Mesothelial cell of epicardium (in vitro differentiated cells): ENCODE data around the gene ZNF618. TPM values are rescaled to one million over a fixed set of nuclear protein-coding genes. Genes with fewer than 3 reads are reported as not detected.

Experiments used
- DNase-seq, 2 experiments: peaks; one replicate each; pipeline ENCODE4 v3.0.0; 2021; ENCODE audit warnings: low spot score in 2 of 2; ENCODE audit not compliant: unreplicated experiment in 2 of 2
- H3K27ac Mint-ChIP-seq: 2 replicates; pipeline ENCODE4 v1.8.0; 2021; ENCODE audit warnings: mixed read lengths
- H3K27me3 Mint-ChIP-seq: 2 replicates; pipeline ENCODE4 v1.8.0; 2021; ENCODE audit warnings: low read depth, mixed read lengths
- H3K36me3 Mint-ChIP-seq: 2 replicates; pipeline ENCODE4 v1.8.0; 2021; ENCODE audit warnings: mixed read lengths
- H3K4me1 Mint-ChIP-seq: 2 replicates; pipeline ENCODE4 v1.8.0; 2021; ENCODE audit warnings: mixed read lengths
- H3K4me3 Mint-ChIP-seq: 2 replicates; pipeline ENCODE4 v1.8.0; 2021; ENCODE audit warnings: mild to moderate bottlenecking, moderate library complexity, mixed read lengths
- H3K9me3 Mint-ChIP-seq: 2 replicates; pipeline ENCODE4 v1.8.0; 2021; ENCODE audit warnings: mixed read lengths
- CTCF ChIP-seq: fragments of 200-600 bp; sonication (generic); IDR thresholded peaks from one replicate; pipeline ENCODE4 v1.5.0; 2021; ENCODE audit warnings: antibody characterized with exemption; ENCODE audit not compliant: unreplicated experiment
- total RNA-seq: library from RNA; stranded (reverse); gene quantifications from 3 replicates; pipeline ENCODE4 v1.2.1, GENCODE V29; 2021

Gene ZNF618
- 78.4 to 83.9 TPM (median 78.9 TPM) in 3 replicates for total RNA-seq

GRCh38 chr9:113876151-113876992 is at the start of gene ZNF618:
ZNF618 (plus strand) TSS chr9:113876309; CDS start chr9:113876381, 72 bp downstream.
- Mint-ChIP-seq H3K4me1 (peaks cover 36% of the 10 kb centered on the region), H3K36me3 (no peaks in the 10 kb centered on the region), H3K27ac (peak within 1 kb of the TSS; percentile 96), H3K4me3 (peak within 1 kb of the TSS; percentile 92), H3K9me3 (no peaks in the 10 kb centered on the region), H3K27me3 (no peaks in the 10 kb centered on the region)
- peak; percentile 34 to 55 for DNase-seq
- peak; percentile 80 for TF ChIP-seq CTCF

- Mint-ChIP-seq H3K36me3 (no peaks in the 10 kb centered on the region), H3K27ac (no peak overlapping the region), H3K4me3 (no peak overlapping the region), H3K4me1 (no peaks in the 10 kb centered on the region), H3K27me3 (peaks cover 22% of the 10 kb centered on the region), H3K9me3 (peaks cover 47% of the 10 kb centered on the region)
- no peak for DNase-seq
- no peak for TF ChIP-seq CTCF
Measured at GRCh38 chr9:113828221-113828620, 47.9 kb upstream of the ZNF618 start.

- no peak for TF ChIP-seq CTCF
Measured at GRCh38 chr9:113837334-113837733, 38.8 kb upstream of the ZNF618 start.

GRCh38 chr9:113842086-113842485 is 34.0 kb upstream of the ZNF618 start:
- DNase-seq: no peak
- Mint-ChIP-seq H3K9me3 (peaks cover 28% of the 10 kb centered on the region), H3K4me1 (no peaks in the 10 kb centered on the region), H3K27me3 (peaks cover 16% of the 10 kb centered on the region), H3K27ac (no peak overlapping the region), H3K36me3 (no peaks in the 10 kb centered on the region), H3K4me3 (no peak overlapping the region)
- TF ChIP-seq CTCF: no peak

More at GRCh38 chr9:113837334-113837733, 38.8 kb upstream of the ZNF618 start:
- Mint-ChIP-seq H3K9me3 (peaks cover 21% of the 10 kb centered on the region), H3K4me3 (no peak overlapping the region), H3K4me1 (no peaks in the 10 kb centered on the region), H3K27ac (no peak overlapping the region), H3K27me3 (peaks cover 1% of the 10 kb centered on the region), H3K36me3 (no peaks in the 10 kb centered on the region)
- no peak for DNase-seq

- DNase-seq: no peak
- Mint-ChIP-seq H3K9me3 (peaks cover 29% of the 10 kb centered on the region), H3K4me1 (no peaks in the 10 kb centered on the region), H3K27ac (no peak overlapping the region), H3K27me3 (peaks cover 15% of the 10 kb centered on the region), H3K4me3 (no peak overlapping the region), H3K36me3 (no peaks in the 10 kb centered on the region)
- TF ChIP-seq CTCF: no peak
Measured at GRCh38 chr9:113844466-113844865, 31.6 kb upstream of the ZNF618 start.
